K562 (cell line): ENCODE measurements around the gene MRPS35. TPM values are rescaled to one million over a fixed set of nuclear protein-coding genes. Genes with fewer than 3 reads are reported as not detected.

Experiments
- BCOR ChIP-seq: fragments of 450-650 bp; IDR thresholded peaks from 2 replicates; pipeline ENCODE4 v1.6.1; 2016
- BHLHE40 ChIP-seq: IDR thresholded peaks from 2 replicates; pipeline ENCODE4 v1.6.1; 2011; ENCODE audit warnings: low read length, improper control_type of control experiment
- CHD2 ChIP-seq: IDR thresholded peaks from 2 replicates; pipeline ENCODE4 v1.6.1; 2011; ENCODE audit warnings: low read depth, low read length
- FOXK2 ChIP-seq, 2 experiments: fragments of 450-650 bp; IDR thresholded peaks in 1 of 2; conservative IDR thresholded peaks in 1 of 2; 2 replicates each; pipeline ENCODE4 v1.6.1; 2016; ENCODE audit warnings: low read depth in 2 of 2, mild to moderate bottlenecking in 1 of 2
- HDAC2 ChIP-seq: fragments of 450-650 bp; IDR thresholded peaks from 2 replicates; pipeline ENCODE4 v1.6.1; 2016; ENCODE audit warnings: mild to moderate bottlenecking
- LCOR ChIP-seq: sonication (generic); formaldehyde crosslinking; IDR thresholded peaks from 2 replicates; pipeline ENCODE4 v1.8.0; 2022; ENCODE audit warnings: mild to moderate bottlenecking, missing genetic modification reagents
- MYC ChIP-seq, 2 experiments: fragments of 250-450 bp in 1 of 2; sonication (Bioruptor Pico) in 1 of 2; IDR thresholded peaks; 2 replicates each; pipeline versions ENCODE4 v1.5.1 to v1.6.1; 2012 to 2021; ENCODE audit warnings: low read depth in 2 of 2, borderline replicate concordance in 1 of 2, improper control_type of control experiment in 1 of 2, low read length in 1 of 2, mild to moderate bottlenecking in 1 of 2, moderate library complexity in 1 of 2
- NFRKB ChIP-seq: fragments of 450-650 bp; IDR thresholded peaks from 2 replicates; pipeline ENCODE4 v1.6.1; 2016; ENCODE audit warnings: low read depth
- NONO ChIP-seq, 2 experiments: fragments of 200-400 bp in 1 of 2; fragments of 450-650 bp in 1 of 2; formaldehyde crosslinking in 1 of 2; IDR thresholded peaks; 2 replicates each; pipeline ENCODE4 v1.6.1; 2017; ENCODE audit warnings: low read depth in 2 of 2, mild to moderate bottlenecking in 2 of 2, moderate library complexity in 2 of 2, low read length in 1 of 2
- NR3C1 ChIP-seq: sonication (generic); formaldehyde crosslinking; IDR thresholded peaks from 2 replicates; pipeline ENCODE4 v1.8.1; 2022; ENCODE audit warnings: missing genetic modification reagents
- SIX5 ChIP-seq, 2 experiments: IDR thresholded peaks; 2 replicates each; pipeline ENCODE4 v1.6.1; 2011; ENCODE audit warnings: low read length in 2 of 2, borderline replicate concordance in 1 of 2, low read depth in 1 of 2, mild to moderate bottlenecking in 1 of 2, moderate library complexity in 1 of 2; ENCODE audit not compliant: insufficient read depth in 1 of 2
- SOX6 ChIP-seq: fragments of 450-650 bp; IDR thresholded peaks from 2 replicates; pipeline ENCODE4 v1.6.1; 2014; ENCODE audit warnings: mild to moderate bottlenecking
- SPI1 ChIP-seq: IDR thresholded peaks from 2 replicates; pipeline ENCODE4 v1.6.1; 2011; ENCODE audit warnings: low read depth, low read length, control low read depth, borderline replicate concordance
- TEAD4 ChIP-seq, 2 experiments: sonication (generic) in 1 of 2; formaldehyde crosslinking in 1 of 2; IDR thresholded peaks; 2 replicates each; pipeline versions ENCODE4 v1.6.1 to v1.8.0; 2012 to 2022; ENCODE audit warnings: borderline replicate concordance in 1 of 2, inconsistent platforms in 1 of 2, low read length in 1 of 2, mild to moderate bottlenecking in 1 of 2, missing genetic modification reagents in 1 of 2
- ZBTB1 ChIP-seq: sonication (generic); formaldehyde crosslinking; IDR thresholded peaks from 2 replicates; pipeline ENCODE4 v1.8.1; 2023; ENCODE audit warnings: missing genetic modification reagents, low read depth, mild to moderate bottlenecking, borderline replicate concordance
- ZSCAN32 ChIP-seq: fragments of 450-650 bp; formaldehyde crosslinking; IDR thresholded peaks from 2 replicates; pipeline ENCODE4 v1.4.0; 2020; ENCODE audit warnings: mild to moderate bottlenecking, moderate library complexity
- polyA plus RNA-seq, 8 experiments: library from polyadenylated mRNA; depleted of rRNA in 4 of 8; stranded (reverse) in 5 of 8; unstranded in 3 of 8; fragments of >200 nt; fragmentation: Nextera tagmentation in 2 of 8; fragmentation: Illumina TruSeq in 1 of 8; extraction: Ambion mirVana in 2 of 8; extraction: Trizol in 1 of 8; gene quantifications; 2 replicates each; pipeline versions ENCODE4 v1.2.1 to v1.2.3, GENCODE V29; 2011 to 2014; ENCODE audit warnings: inconsistent platforms in 1 of 8, missing spikeins in 1 of 8
- total RNA-seq, 7 experiments: library from RNA; depleted of rRNA in 6 of 7; stranded (reverse); fragments of >200 nt in 6 of 7; fragmentation: Illumina TruSeq in 2 of 7; extraction: Trizol in 2 of 7; gene quantifications; 2 replicates each; pipeline versions ENCODE4 v1.2.1 to v1.2.3, GENCODE V29; 2011 to 2021; ENCODE audit warnings: low replicate concordance in 1 of 7
- TF ChIP-seq, protein P1 (sequence below): fragments of 200-800 bp; sonication (Bioruptor generic); IDR thresholded peaks from 2 replicates; pipeline ENCODE4 v1.6.1; 2017; ENCODE audit warnings: missing genetic modification characterization, missing compliant biosample characterization
- TF ChIP-seq, protein P2 (sequence below): fragments of 450-650 bp; formaldehyde crosslinking; IDR thresholded peaks from 2 replicates; pipeline ENCODE4 v1.4.0; 2020; ENCODE audit warnings: mild to moderate bottlenecking, moderate library complexity
- TF ChIP-seq, protein P3 (sequence below): fragments of 150-350 bp; conservative IDR thresholded peaks from 2 replicates; pipeline ENCODE4 v1.6.1; 2014; ENCODE audit warnings: low read length
- TF ChIP-seq, protein P4 (sequence below): sonication (generic); formaldehyde crosslinking; IDR thresholded peaks from 2 replicates; pipeline ENCODE4 v1.8.0; 2022; ENCODE audit warnings: mild to moderate bottlenecking, low read depth, missing genetic modification reagents

Gene MRPS35
- total and polyA plus RNA-seq, 9 of the 15 experiments (the other 6 are each of a cell fraction or from before 2014, with no cell fraction given) = 79.0 to 183 (median 114) TPM

DNA sequence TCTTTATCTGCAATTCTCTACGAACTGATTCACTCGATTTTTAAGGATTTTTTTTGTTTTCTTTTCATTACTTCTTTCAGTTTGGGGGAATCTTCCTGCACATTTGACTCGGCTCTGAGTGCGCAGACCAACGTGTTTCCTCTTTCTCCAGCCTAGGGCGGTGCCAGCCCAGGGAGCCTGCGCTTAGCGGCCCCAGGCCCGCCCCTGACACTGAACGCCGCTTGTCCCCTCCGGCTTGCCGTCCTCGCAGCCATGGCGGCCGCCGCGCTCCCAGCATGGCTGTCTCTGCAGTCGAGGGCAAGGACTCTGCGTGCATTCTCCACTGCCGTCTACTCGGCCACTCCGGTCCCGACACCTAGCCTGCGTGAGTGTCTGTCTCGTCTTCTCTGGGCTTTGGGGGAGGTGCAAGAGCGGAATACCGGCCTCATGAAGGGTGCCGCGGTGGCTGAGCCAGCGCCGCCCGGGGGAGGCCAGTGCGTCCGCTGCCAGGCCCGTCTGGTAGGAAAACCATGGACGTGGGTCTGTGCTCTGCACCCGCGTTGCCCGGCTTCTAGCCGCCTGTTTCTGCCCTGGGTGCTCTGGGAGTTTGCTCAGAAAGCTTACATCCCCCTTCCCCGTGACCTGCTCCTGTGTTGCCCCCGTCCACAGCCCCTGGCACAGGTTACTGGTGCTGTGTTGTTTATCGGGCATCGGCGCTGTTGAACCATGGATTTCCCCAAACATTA lies at the start of gene MRPS35 (continued):
- TF ChIP-seq, protein P1, sequence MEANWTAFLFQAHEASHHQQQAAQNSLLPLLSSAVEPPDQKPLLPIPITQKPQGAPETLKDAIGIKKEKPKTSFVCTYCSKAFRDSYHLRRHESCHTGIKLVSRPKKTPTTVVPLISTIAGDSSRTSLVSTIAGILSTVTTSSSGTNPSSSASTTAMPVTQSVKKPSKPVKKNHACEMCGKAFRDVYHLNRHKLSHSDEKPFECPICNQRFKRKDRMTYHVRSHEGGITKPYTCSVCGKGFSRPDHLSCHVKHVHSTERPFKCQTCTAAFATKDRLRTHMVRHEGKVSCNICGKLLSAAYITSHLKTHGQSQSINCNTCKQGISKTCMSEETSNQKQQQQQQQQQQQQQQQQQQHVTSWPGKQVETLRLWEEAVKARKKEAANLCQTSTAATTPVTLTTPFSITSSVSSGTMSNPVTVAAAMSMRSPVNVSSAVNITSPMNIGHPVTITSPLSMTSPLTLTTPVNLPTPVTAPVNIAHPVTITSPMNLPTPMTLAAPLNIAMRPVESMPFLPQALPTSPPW = peak; percentile 56
- TF ChIP-seq, protein P2, sequence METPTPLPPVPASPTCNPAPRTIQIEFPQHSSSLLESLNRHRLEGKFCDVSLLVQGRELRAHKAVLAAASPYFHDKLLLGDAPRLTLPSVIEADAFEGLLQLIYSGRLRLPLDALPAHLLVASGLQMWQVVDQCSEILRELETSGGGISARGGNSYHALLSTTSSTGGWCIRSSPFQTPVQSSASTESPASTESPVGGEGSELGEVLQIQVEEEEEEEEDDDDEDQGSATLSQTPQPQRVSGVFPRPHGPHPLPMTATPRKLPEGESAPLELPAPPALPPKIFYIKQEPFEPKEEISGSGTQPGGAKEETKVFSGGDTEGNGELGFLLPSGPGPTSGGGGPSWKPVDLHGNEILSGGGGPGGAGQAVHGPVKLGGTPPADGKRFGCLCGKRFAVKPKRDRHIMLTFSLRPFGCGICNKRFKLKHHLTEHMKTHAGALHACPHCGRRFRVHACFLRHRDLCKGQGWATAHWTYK = peak; percentile 76
- 0 out of 2 replicates have a peak, but pooled peaks have one; percentile 34 for TF ChIP-seq SPI1
- TF ChIP-seq SOX6 = peak; percentile 57
- no peak for TF ChIP-seq ZSCAN32 (CRISPR knock-in tag)
- TF ChIP-seq LCOR (CRISPR knock-in tag) = peak; percentile 89
- TF ChIP-seq HDAC2 = peak; percentile 91; the same call in 1 of the 2 replicates
- 0 out of 2 replicates have a peak, but pooled peaks have one; percentile 27 for TF ChIP-seq CHD2
- TF ChIP-seq, protein P3, sequence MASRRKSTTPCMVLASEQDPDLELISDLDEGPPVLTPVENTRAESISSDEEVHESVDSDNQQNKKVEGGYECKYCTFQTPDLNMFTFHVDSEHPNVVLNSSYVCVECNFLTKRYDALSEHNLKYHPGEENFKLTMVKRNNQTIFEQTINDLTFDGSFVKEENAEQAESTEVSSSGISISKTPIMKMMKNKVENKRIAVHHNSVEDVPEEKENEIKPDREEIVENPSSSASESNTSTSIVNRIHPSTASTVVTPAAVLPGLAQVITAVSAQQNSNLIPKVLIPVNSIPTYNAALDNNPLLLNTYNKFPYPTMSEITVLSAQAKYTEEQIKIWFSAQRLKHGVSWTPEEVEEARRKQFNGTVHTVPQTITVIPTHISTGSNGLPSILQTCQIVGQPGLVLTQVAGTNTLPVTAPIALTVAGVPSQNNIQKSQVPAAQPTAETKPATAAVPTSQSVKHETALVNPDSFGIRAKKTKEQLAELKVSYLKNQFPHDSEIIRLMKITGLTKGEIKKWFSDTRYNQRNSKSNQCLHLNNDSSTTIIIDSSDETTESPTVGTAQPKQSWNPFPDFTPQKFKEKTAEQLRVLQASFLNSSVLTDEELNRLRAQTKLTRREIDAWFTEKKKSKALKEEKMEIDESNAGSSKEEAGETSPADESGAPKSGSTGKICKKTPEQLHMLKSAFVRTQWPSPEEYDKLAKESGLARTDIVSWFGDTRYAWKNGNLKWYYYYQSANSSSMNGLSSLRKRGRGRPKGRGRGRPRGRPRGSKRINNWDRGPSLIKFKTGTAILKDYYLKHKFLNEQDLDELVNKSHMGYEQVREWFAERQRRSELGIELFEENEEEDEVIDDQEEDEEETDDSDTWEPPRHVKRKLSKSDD = peak; percentile 89; the same call in 1 of the 2 replicates
- peak; percentile 67; the same call in 1 of the 2 replicates for TF ChIP-seq ZBTB1 (CRISPR knock-in tag)
- 0 out of 2 replicates have a peak, but pooled peaks have one; percentile 17 for TF ChIP-seq BHLHE40
- peak; percentile 93 for TF ChIP-seq NFRKB
- TF ChIP-seq NONO (IDR thresholded peaks at IDR 0.05; ENCODE audit: low read depth in 2 of 2, low read length in 1 of 2) = peak in 1 of 2 experiments; percentile 41; a peak in 1 of 4 replicates
- TF ChIP-seq NR3C1 (CRISPR knock-in tag) = no peak
- TF ChIP-seq BCOR = peak; percentile 53; the same call in 1 of the 2 replicates
- TF ChIP-seq, protein P4, sequence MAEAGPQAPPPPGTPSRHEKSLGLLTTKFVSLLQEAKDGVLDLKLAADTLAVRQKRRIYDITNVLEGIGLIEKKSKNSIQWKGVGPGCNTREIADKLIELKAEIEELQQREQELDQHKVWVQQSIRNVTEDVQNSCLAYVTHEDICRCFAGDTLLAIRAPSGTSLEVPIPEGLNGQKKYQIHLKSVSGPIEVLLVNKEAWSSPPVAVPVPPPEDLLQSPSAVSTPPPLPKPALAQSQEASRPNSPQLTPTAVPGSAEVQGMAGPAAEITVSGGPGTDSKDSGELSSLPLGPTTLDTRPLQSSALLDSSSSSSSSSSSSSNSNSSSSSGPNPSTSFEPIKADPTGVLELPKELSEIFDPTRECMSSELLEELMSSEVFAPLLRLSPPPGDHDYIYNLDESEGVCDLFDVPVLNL (CRISPR knock-in tag) = 0 out of 2 replicates have a peak, but pooled peaks have one; percentile 46
- peak; percentile 94 for TF ChIP-seq MYC (IDR thresholded peaks at IDR 0.05; ENCODE audit: low read depth, low read length)
- TF ChIP-seq MYC (CRISPR knock-in tag; IDR thresholded peaks at IDR 0.05; ENCODE audit: borderline replicate concordance, low read depth) = no peak
- peak in 1 of 2 experiments; percentile 17; a peak in 1 of 4 replicates for TF ChIP-seq SIX5 (IDR thresholded peaks at IDR 0.05; ENCODE audit: borderline replicate concordance in 1 of 2, insufficient read depth in 1 of 2, low read depth in 1 of 2, low read length in 2 of 2)
- peak; percentile 45 to 54; a peak in 3 of 4 replicates for TF ChIP-seq FOXK2 (conservative IDR thresholded peaks at IDR 0.05 in 1 of 2, IDR thresholded peaks at IDR 0.05 in 1 of 2; ENCODE audit: low read depth in 2 of 2)
- peak; percentile 24; the same call in 1 of the 2 replicates for TF ChIP-seq TEAD4 (IDR thresholded peaks at IDR 0.05; ENCODE audit: low read length)
- no peak for TF ChIP-seq TEAD4 (CRISPR knock-in tag; IDR thresholded peaks at IDR 0.05; ENCODE audit: borderline replicate concordance)
